ENCODE results near the gene HMX1.

Gene HMX1

DNA sequence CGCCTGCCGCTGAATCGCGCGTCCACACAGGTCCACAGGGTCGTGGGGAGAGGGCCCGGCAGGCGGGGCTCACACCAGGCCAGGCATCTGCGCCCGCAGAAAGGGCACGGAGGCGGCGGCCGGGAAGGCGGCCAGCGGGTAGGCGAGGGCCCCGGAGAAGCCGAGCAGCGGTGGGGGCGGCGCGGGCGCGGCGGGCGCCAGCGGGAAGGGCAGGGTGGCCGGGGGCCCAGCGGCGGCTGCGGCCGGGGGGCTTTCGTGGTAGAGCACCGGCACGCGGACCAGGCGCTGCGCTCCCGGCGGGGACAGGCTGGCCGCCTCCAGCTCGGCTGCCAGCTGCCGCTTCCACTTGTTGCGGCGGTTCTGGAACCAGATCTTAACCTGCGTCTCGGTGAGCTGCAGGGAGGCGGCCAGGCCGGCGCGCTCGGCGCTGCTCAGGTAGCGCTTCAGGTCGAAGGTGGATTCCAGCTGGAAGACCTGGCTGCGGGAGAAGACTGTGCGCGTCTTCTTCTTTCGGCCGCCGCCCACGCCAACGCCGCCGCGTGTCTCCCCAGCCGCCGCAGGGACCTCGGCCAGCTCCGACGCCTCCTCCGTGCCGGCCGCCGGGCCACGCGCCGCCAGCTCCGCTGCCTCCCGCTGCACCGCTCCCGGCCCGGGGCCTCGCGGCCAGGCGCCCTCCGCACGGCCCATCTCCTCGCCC lies 3.9 kb downstream of the HMX1 start:
- DNase-seq, result no peak

DNA sequence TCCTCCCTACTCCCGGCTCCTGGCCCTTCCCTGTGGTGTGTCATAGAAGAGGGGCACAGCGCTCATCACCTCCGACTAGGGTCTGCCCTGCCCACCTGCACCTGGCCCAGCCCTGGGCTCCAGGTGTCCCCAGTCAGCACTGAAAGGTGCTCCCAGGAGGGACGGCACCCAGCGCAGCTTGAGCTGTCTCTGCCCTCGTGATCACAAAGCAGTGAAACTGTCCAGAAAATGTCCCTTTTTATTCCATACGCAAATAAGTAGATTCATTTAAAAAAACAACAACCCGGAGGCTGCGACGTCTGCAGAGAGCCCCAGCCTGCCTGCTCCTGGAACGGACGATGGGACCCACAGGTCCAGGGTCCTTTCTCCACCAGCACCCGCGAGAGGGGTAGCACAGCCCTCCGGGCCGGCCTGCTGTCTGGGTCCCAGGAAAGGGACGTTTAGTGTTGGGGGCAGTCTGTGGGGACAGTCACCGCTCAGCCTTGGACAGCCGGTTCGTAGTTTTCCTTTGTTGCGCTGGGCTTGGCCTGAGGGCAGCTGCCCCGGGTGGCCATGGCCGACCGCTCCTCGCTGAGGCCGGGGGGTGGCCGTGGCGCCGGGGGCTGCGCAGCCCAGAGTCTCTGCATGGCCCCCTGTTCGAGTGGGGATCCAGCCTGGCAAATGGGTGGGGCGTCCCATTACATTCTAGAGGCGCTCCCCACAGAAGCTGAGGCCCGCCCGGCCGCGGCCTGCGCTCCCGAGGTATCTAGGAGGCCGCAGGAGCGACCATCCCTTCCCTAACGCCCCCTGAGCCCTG lies 4.6 kb downstream of the HMX1 start:
- no peak for DNase-seq

DNA sequence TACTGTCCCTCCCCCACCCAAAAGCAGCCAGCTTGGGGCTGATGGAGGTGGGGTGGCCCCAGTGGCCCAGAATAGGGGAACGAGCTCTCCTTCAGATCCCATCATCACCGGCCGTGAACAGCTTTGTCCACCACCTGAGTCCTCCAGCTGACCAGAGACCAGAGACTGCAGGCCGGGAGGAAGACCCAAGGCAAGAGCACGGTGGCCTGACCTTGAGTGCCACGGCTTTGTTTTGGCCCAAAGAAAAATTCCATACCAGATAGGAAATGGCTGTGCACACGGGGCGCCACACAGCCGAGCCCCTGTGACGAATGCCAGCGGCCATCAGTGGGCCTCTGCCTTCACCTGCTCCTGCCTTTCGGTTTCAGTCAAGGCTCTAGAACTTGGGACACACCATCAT lies 5.2 kb downstream of the HMX1 start:
- DNase-seq, result no peak

DNA sequence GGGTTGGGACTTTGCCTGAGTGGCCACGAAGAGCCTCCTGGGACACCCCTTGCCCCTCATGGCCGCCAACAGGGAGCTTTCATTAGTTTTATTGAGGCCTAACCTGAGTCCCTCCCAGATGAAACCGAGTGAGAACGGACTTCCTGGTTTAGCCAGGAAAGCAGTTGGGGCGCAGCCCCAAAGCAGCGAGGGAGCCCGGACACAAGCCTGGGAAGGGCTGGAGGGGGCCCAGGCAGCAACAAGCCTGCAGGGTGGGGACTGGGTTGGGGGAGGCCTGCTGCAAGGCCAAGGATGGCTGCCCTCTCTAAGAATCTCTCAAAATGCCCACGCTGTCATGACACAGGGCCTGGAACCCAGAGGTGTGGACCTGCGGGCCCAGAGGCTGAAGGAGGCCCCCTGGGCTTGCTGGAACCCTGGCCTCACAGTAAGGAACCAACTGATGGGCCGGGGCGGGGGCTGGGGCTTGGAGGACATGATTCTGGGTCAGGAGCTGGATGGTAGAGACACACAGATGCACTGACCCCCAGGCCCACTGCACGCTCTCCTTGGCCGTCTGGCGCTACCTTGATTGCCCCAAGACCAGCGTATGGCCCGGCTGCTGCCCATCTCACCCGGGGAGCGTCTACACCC lies 5.8 kb downstream of the HMX1 start:
- no peak for DNase-seq

DNA sequence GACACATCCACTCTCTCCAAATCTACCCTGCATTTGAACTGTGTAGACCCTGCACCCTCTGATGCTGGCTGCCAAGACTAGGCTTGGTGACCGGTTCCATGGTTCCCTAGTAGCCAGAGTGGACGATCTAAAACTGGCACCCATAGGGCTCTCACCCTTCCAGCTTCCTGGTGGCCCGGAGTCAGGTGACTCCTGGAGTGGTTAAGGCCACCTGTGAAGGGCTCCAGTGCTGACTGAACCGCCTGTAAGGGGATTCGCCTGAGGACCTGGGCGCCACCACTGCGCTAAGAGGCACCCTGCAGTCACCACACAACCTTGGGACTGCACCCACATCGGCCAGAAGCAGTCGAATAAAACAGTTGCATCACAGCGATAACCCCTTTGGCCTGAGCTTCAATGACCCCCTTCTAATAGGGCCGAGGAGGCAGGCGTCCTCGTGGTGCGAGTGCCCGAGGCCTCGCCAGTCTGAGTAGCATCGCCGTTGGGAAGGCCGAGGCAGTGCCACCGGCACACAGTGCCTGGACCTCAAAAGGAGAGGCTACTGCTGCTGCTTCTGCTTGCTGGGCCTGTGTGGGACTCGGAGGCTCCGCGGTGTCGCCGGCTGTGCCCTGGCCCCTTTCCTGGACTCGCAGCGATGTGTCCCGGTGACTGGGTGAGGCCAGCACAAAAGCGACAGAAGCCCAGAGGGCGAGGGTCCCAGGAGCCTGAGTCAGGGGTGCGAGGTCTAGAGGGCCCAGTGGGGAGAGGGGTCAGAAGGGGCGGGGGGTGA lies 6.5 kb downstream of the HMX1 start:
- no peak for DNase-seq

DNA sequence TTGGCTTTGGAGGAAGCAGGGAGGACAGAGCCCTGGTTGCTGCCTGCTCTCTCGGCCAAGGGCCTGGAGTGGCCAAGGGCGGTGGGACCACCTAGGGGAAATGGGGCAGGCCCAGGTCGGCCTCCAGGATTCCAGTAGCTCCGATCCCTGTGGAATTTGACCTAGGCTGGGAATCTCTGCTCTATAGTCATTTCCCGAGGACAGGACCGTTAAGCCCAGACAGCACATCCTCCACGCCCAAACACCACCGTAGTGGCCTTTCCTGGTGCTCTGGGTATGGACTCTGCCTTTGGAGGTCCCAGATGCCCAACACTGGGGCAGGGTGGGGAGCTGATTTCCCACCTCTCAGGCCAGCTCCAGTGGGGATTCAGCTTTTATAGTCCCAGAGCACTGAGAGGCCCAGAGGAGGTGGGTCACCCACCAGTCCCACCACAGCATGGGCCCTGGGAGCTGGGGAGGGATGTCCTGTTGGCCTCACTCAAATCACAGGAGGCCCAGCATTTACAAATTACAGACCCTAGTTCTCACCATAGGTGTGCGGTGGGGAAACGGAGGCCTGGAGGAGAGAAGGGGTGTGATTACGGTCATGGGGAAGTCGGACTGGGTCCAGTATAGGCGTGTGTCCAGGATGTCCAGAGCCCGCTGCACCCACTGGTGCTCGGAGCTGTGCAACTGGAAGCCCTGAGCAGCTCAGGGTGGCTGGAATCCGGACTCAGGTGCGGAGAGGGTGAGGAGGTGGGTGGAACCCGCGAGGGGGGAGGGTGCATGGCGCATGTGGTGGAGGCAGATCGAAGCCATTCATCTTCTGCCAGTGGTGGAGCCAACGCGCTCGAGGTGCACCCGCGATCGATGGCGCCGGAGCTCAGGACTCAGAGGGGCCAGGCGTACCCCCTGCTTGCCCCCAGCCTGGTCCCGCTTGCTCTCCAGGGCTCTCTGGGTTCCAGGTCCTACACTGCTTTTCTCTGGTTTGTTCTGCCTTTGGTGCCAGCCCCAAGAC lies 7.7 kb downstream of the HMX1 start:
- DNase-seq, result no peak

DNA sequence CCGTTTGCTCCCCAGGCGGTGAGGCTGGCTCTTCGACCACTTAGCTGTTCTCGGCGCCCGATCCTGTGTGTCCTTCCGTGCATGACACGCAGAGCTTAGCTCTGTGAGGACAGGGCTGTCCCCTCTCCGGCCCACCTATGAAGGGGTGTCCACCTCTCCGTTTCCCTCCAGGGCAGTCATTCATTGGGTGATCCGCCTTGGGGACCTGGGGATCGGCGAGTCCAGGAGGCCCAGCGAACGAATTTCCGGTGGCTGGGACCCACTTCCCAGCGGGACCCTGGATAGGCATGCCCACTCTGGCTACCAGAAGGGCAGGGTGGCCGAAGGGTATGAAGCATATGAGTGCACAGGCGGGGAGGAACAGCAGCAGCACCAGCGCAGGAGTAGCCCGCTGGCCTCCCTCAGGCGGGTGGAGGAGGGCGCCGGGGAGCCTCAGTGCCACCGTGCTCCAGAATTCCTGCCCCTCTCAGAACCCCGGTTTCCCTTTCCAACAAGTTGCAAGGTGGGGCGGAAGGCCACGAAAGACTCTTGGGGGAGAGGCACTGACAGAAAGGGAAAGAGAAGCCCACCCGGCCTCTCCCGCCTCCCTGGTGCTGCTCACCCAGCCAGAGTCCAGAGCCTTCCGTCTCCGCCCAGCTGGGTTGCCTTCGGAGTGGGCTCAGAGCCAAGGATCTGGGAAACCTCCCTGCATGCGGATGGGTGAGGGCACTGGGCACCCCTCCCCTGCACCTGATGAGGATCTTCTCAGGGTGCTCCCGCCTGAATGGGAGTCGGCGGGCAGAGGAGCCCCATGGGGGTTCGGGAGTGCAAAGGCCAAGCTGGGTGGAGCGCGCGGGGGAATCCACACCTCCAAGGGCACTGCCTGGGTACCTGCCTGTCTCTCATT lies 8.6 kb downstream of the HMX1 start:
- no peak for DNase-seq

DNA sequence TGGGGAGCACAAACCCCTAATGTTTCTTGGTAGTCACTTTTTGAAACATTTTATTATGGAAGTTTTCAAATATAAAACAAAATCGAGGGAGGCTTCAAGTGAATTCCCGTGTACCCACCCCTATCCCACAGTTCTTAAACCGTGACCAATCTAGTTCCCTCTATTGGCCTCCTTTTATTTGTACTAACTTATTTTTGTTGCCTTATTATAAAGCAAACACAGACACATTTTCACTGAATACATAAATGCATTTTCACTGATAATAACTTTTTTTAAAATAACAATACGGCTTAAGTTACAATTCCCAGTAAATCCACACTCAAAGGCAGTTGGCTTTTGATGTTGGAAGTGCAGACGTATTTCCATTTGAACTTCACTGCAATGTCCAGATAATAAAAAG lies 9.3 kb downstream of the HMX1 start:
- no peak for DNase-seq

DNA sequence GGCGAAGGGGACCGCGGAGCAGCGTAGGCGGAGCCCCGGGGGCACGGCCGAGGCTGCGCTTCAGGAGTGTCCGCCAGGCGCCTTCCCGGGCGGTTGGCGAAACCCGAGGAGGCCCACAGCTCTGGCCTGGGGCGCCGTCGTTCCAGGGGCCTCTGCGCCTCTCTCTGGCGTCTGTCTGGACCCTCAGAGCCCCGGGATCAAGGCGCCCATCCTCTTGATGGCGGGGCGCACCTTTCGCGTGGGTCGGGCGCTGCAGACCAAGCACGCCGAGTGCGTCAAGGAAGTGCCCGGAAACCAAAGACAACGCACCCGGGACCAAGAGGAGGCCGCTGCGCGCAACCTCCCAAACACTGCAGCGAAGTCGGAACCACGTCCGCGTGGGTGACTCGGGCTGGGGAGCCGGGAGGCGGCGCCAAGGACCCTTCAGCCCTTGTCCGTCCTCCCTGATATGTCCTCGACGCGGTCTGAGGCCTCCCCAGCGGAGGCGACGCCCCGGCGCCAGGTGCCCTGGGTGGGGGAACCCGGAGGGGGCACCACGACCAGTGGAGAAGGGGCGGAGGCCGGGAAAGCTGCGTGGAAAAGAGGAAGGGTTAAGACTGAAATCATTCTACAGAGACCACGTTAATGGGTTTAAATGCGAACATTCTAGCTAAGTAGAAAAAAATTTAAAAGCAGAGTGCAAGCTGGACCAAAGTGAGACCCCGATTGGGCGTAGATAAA lies 9.9 kb downstream of the HMX1 start:
- no peak for DNase-seq

DNA sequence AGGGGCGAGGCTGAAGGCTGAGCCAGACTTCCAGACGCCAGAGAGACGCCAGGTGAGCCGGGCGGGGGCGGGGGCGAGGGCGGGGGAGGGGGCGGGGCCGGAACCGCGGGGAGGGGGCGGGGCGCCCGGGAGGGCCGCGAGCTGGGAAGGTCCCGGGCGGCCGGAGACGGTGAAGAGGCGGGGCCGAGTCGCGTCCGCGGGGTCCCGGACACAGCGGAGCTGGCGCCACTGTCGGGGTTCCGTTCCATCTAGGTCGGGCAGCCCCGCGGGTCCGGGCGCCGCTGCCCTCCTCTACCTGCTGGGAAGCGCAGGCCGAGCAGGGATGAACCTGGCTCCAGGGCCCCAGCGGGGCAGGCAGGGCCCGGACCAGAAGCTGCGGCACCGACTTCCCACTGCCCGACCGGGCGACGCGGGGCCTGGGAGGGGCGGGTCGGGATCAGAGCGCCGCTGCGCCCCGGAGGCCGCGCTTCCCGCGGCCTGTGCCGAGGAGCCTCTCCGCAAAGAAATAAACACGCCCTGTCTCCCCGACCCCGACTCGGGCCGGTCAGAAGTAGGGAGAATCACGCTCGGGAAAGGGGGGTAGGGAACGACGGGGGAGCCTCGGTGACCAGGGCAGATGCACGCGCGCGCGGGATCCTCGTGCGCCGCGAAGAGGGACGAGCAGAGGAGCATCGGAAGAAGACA lies 10.6 kb downstream of the HMX1 start:
- DNase-seq, result no peak

DNA sequence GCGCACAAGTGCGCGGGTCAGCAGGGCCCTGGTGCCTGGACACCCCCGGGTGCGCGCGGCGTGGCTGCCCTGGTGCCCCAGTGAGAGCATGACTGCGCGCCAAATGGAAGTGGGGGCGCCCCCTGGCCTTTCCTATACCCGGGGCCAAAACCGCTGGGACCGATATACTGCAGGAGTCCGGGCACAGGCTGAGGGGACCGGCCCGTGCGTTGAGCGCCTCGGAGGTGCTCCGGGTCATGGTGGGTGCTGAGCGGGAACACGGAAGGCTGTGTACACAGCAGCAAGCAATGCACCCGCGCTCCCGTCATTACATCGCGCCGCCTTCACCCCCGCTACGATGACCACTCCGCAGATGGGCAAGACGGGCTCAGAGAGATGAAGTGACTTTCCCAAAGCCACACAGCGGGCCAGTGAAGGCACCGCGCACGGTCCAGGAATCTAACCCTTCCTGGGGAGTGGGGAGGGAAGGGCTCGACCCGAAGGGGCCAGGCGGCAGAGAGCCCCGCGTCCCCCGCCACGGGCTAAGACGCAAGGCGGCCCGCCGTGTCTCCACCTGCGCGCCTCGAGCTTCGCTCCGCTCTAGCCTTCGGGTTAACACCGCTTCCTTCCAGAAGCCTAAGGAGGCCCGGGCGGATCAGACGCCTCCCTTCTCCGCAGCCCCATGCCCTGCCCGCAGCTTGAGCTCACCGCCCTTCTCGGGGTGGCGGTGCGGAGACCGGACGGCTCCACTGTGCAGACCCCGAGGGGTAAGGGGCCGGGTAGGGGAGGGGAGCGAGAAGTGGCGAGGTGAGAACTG lies 11.3 kb downstream of the HMX1 start:
- no peak for DNase-seq

DNA sequence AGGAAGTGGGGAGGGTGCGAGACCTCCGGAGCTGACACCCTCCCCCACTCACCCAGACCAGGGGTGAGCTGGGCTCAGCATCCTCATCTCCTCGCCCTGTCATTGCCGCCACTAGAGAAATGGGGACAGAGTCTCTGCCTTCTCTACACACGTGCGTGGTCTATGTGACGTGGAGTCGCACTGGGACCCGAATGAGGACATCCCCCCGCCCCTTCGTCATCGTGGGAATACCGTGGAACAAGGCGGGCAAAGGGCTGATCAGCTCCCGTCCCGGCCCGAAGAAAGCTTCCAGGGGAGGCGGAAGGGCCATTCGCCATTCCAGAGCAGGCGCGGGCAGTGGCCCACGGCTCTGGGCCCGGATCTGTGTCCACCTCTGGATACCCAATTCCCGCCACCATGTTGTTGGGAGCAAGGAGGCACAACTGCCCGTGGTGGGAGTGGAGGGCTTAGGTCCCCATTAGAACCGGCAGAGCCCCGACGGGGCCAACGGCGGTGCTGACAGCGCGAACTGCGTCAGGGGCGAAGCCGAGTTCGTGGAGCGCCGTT lies 12.0 kb downstream of the HMX1 start:
- no peak for DNase-seq

DNA sequence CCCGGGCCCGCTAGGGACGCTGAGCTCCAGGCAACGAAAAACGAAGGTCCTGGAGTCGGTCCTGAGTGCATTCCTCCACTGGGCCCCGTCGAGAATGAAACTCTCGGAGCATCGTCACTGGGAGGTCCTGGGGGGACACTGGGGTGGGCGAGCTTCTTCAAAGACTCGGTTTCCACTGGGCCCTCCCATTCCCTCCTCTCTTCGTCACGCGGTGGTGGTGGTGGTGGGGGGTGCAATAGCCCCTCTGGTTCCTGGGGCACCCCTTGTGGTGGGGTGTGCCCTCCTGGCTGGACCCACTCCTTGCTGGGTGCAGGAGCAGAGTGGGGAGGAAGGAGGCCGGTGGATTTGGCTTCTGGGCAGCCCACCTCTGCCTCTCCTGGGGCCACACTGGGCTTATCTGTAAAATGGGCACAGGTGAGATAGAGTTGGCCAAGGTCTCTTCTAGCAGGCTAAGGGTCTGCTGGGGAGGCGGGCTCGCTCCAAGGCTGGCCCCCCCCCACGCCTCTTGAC lies 12.9 kb downstream of the HMX1 start:
- DNase-seq, result no peak

DNA sequence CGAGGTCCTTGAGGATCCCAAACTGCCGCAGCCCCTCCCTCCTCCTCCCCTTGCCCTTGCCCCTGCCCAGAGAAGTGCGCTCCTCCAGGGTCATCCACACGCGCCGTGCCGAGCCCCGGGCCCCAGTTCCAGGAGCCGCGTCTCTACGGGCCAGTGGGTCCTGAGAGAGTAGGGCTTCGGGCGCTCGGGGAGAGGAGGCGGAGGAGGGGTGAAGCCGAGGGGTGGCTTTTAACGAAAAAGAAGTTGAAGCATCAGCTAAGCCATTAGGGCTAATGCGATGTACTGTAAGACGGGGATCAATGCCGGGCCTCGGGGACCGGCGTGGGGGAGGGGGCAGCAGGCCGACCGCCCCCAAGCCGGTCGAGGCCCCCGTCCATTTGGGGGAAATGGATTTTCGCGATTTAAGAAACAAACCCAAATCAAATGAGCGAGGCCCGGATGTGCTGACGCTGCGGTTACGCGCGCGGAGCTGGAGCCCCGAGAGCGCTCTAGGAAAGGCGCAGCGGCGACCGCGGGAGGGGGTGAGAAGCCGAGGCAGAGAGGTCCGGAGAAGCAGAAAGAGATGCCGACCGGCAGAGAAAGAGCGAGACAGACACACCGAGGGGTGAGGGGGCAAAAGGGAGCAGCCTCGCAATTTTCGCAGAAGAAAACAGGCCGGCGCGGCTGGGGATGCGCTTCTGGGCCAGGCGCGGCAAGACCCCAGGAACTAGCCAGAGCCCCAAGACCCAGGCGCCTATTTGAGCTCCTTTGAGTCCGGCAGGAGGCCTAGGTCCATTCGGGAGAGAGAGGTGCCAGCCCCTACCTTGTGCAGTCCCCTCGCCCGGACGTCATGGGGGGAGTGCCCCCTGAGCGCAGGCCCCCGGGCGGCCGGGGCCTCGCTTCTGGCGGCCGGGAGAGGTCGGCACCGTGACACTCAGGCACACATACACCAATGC lies 13.6 kb downstream of the HMX1 start:
- no peak for DNase-seq

DNA sequence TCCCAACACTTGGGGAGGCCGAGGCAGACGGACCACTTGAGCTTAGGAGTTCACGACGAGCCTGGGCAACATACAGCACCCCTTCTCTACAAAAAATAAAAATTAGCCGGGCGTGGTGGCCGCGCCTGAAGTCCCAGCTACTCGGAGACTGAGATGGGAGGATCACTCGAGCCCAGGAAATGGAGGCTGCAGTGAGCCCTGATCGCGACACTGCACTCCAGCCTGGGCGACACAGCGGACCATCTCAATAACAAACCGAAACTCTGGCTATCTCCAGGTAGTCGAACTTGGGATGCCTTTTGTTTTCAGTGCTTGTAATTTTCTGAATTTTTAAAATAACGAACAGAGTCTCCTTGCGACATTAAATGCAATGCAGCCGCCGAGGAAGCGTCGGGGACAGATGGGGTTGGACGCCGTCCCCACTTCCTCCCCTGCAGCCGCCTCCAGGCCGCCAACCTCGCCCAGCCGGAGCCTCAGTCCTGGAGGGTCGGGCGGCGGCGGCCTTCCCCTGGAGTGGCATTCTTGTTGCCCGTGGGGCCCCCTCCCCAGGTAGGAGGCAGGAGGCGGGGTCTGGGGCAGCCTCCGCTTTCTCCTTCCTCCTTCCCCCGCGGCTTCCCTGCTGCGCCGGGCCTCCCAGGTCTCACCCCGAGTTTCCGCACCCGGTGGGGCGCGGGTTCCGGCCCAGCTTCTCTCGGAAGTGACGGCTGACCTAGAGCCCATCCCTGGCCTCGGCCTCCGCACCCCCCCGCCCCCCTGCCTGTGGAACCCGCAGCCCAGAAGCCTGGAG lies 14.6 kb downstream of the HMX1 start:
- DNase-seq, result no peak

DNA sequence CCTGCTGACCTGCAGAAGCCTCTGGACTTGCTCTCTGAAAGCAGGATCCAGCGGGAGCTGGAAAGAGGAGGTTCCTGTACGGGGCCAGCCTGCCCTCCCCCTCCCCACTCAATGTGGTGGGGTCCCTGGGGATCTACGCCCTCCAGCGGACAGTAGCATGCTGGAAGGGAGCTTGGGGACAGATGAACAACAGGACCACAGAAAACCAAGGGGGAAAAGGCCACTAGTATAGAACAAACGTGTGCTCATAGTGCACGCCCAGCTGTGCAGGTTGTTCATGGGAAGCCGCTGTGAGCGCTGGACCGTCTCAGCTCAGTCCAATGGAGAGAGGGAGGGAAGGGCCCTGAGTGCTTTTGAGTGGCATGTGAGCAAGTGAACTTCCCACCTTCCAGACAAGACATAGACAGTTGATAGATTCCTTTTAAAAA lies 15.8 kb downstream of the HMX1 start:
- DNase-seq, result no peak

Measured in kidney glomerular epithelial cell (primary cell).